ENCODE results near the gene PCNX1. TPM values are rescaled to one million over a fixed set of nuclear protein-coding genes. Genes with fewer than 3 reads are reported as not detected.

PCNX1 gene
- total and polyA plus RNA-seq, 9 of the 15 experiments (the other 6 are each of a cell fraction or from before 2014, with no cell fraction given), result 0.30 to 4.5 (median 2.3) TPM

DNA sequence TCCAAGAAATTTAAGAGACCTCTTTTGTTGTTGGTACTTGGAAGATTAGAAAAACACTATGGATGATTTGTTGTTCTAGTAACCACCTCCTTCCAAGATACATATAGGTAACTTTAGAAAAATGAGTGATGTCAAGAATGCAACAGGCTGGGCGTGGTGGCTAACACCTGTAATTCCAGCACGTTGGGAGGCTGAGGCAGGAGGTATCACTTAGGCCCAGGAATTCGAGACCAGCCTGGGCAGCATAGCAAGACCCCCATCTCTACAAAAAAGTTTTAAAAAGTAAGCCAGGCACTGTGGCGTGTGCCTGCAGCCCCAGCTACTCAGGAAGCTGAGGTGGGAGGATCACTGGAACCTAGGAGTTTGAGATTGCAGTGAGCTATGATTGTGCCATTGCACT lies 97.8 kb downstream of the PCNX1 start (continued):
- TF ChIP-seq ZNF184 (CRISPR knock-in tag; IDR thresholded peaks at IDR 0.05) (no peak), ZNF586 (CRISPR knock-in tag; conservative IDR thresholded peaks at IDR 0.05) (no peak), CREBBP (IDR thresholded peaks at IDR 0.05; ENCODE audit: low read depth, low read length) (no peak), NUFIP1 (IDR thresholded peaks at IDR 0.05; ENCODE audit: partially characterized antibody) (no peak), KLF16 (IDR thresholded peaks at IDR 0.05) (no peak), NFXL1 (CRISPR knock-in tag; IDR thresholded peaks at IDR 0.05) (no peak), POLR2AphosphoS5 (IDR thresholded peaks at IDR 0.05; ENCODE audit: control insufficient read depth, insufficient read depth, low read depth, low read length) (no peak)
- TF ChIP-seq, protein P1, sequence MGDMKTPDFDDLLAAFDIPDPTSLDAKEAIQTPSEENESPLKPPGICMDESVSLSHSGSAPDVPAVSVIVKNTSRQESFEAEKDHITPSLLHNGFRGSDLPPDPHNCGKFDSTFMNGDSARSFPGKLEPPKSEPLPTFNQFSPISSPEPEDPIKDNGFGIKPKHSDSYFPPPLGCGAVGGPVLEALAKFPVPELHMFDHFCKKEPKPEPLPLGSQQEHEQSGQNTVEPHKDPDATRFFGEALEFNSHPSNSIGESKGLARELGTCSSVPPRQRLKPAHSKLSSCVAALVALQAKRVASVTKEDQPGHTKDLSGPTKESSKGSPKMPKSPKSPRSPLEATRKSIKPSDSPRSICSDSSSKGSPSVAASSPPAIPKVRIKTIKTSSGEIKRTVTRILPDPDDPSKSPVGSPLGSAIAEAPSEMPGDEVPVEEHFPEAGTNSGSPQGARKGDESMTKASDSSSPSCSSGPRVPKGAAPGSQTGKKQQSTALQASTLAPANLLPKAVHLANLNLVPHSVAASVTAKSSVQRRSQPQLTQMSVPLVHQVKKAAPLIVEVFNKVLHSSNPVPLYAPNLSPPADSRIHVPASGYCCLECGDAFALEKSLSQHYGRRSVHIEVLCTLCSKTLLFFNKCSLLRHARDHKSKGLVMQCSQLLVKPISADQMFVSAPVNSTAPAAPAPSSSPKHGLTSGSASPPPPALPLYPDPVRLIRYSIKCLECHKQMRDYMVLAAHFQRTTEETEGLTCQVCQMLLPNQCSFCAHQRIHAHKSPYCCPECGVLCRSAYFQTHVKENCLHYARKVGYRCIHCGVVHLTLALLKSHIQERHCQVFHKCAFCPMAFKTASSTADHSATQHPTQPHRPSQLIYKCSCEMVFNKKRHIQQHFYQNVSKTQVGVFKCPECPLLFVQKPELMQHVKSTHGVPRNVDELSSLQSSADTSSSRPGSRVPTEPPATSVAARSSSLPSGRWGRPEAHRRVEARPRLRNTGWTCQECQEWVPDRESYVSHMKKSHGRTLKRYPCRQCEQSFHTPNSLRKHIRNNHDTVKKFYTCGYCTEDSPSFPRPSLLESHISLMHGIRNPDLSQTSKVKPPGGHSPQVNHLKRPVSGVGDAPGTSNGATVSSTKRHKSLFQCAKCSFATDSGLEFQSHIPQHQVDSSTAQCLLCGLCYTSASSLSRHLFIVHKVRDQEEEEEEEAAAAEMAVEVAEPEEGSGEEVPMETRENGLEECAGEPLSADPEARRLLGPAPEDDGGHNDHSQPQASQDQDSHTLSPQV (IDR thresholded peaks at IDR 0.05), result no peak

DNA sequence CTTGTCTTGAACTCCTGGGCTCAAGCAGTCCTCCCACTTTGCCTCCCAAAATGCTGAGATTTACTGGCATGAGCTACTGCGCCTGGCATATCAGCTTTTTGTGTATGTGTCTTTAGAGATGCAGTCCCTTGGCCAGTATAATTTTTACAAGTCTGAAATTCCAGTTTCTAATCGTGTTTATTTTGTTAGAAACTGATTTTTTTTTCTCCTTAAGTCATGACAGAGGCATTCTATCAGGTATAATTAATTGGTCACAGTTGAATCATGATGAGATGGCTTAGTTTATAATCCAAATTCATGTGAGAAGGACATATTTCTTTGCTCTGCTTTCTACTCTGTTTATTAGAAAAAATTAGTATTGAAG lies 98.9 kb downstream of the PCNX1 start:
- Histone ChIP-seq H3K36me3 (ENCODE audit: control insufficient read depth, insufficient read depth, low read length) (no peaks in the 10 kb centered on the region), H3K27me3 (ENCODE audit: control insufficient read depth in 2 of 2, insufficient read depth in 2 of 2, low read length in 2 of 2) (no peaks in the 10 kb centered on the region), H3K79me2 (ENCODE audit: control insufficient read depth, insufficient read depth, low read length) (no peaks in the 10 kb centered on the region), H3K9ac (ENCODE audit: insufficient read depth in 1 of 2, low read depth in 2 of 2, low read length in 2 of 2) (no peak overlapping the region), H3K4me2 (ENCODE audit: insufficient read depth, low read length) (no peak overlapping the region), H3K4me1 (replicated peaks in 1 of 2; ENCODE audit: control insufficient read depth in 2 of 2, insufficient read depth in 2 of 2, low read length in 2 of 2) (no peaks in the 10 kb centered on the region), H3K9me3 (replicated peaks; ENCODE audit: control insufficient read depth, insufficient read depth, low read depth, low read length) (no peaks in the 10 kb centered on the region), H2AFZ (ENCODE audit: low read depth, low read length) (no peak overlapping the region), H3K4me3 (no peak overlapping the region), H4K20me1 (replicated peaks; ENCODE audit: control insufficient read depth, insufficient read depth, low read length) (no peaks in the 10 kb centered on the region), H3K27ac (ENCODE audit: extremely low read depth, low read depth, low read length) (no peak overlapping the region), H3K9me1 (ENCODE audit: control insufficient read depth, insufficient read depth, low read length) (no peaks in the 10 kb centered on the region)
- in situ Hi-C loops (cut with MboI), result no loop called here
- TF ChIP-seq CBFA2T2 (conservative IDR thresholded peaks at IDR 0.05) (no peak), JUNB (CRISPR knock-in tag; conservative IDR thresholded peaks at IDR 0.05) (no peak), HNRNPUL1 (IDR thresholded peaks at IDR 0.05; ENCODE audit: low read length) (no peak), ATF7 (IDR thresholded peaks at IDR 0.05) (no peak), JUND (IDR thresholded peaks at IDR 0.05; ENCODE audit: borderline replicate concordance, low read depth, low read length) (no peak), JUND (tag; IDR thresholded peaks at IDR 0.05; ENCODE audit: borderline replicate concordance, low read depth, low read length) (no peak)
- ATAC-seq (no peak), DNase-seq (ENCODE audit: extremely low read depth in 1 of 4, low spot score in 3 of 4) (no peak), FAIRE-seq (no peak)
- no TSS peak for BruUV-seq (replicated peaks)
- intact Hi-C loops (cut with micrococcal nuclease), result no loop called here
- CTCF ChIA-PET (ENCODE audit: low intra/inter-chr PET ratio), result no interaction called here
- POLR2A ChIA-PET, result no interaction called here
- 43% methylated on average over 2 of the region's 2 CpGs for WGBS (ENCODE audit: insufficient coverage, low coverage, missing lambda C conversion rate)
